ENCODE data around the gene SCN1B. TPM values are rescaled to one million over a fixed set of nuclear protein-coding genes. Genes with fewer than 3 reads are reported as not detected.
"Not testable (repeated sequence)": the region's sequence is repeated elsewhere in the genome, so short reads cannot be mapped to it uniquely, and the experiment has no call there.

The SCN1B gene
- total RNA-seq, 1 donor from 2014 or later: 5.2 TPM

DNA sequence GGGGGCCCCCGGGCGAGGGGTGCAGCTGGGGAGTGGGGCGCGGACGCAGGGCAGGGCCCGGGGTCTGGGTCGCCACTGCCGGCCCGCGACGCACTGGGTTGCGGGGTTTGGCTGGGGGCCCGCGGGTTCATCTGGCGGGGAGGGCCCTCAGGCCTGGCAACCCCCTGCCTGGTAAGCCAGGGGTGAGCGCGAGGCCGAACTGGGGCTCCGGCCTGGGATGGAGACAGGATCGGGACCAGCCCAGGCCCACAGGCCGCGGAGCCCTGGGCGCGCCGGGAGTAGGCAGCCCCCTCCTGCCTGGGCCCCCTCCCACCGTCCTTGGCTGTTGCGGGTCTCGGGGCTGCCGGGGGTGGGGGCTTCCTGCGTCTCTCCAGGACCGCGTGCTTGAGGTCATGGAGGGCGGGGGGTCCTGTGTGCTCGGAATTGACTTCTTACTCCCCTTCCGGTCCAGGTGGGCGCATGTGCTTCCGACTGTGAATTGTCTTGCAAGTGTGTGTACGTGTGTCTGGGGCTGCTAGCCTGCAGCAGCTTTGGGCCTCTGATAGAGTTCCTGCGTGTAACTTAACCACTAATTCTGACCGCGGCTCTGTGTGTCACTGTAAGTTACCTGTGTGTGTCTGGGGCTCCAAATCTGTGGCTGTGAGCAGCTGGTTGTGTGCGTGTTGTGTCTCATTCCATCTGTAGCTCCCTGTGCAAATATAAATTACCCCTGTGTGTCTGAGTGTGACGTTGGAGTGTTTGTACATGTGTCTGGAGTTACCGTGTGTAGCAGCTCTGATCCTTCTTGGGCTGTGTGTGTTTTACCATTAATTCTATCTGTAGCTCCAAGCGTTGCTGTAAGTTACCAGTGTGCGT, 29.4 kb upstream of the SCN1B start:
- peak; percentile 33 to 50 for DNase-seq (ENCODE audit: low read depth in 2 of 2)

DNA sequence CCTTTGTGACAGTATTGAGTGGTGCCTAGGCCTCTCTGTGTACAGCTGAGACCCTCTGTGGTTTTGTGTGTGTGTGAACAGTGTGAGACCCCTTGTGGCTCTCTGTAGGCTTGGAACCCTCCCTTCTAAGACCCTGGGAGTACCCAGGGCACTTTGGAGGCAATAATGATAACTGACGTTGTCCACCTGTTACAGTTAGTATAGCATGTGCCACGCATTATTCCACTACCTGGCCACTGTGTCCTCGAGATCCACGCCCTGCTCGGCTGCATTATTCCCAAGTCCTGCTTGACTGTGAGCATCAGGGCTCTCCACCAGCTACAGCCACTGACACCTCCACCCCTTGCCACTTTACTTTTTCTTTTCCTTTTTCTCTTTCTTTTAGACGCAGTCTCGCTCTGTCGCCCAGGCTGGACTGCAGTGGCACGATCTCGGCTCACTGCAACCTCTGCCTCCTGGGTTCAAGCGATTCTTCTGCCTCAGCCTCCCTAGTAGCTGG, 28.2 kb upstream of the SCN1B start:
- no peak for DNase-seq (ENCODE audit: low read depth in 2 of 2)

DNA sequence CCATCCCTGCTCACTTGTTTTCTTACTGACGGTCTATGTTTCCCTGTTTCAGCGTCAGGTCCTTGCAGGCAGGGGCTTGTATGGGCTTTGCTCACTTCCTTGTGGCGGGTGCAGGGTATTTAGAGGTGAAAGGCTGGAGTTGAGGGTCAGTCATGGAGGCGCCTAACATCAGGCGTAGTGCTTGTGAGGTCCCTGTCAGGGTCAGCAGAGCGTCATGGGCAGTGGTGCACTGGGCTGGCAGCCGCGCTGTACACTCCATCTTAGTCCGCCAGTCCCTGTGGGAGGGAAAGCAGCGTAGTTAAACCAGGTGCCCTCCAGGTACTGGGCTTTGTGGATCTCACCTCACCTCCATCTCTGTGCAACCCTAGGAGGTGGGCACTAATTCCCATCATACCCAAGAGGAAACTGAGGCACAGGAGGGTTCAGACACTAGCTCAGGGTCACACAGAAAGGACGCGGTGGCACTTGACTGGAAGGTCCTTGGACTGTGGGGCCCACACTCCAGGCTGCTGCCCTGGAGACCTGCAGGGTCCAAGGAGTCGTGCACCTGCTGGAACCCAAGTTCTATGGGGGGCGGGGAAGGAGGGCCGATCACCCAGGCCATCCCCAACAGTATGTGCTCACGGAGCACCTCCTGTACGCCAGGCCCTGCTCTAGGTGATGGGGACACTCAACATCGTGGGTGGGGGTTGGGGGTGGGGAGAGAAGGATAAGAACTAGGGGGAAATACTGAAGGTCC, 25.6 kb upstream of the SCN1B start:
- DNase-seq (ENCODE audit: low read depth in 2 of 2): no peak

DNA sequence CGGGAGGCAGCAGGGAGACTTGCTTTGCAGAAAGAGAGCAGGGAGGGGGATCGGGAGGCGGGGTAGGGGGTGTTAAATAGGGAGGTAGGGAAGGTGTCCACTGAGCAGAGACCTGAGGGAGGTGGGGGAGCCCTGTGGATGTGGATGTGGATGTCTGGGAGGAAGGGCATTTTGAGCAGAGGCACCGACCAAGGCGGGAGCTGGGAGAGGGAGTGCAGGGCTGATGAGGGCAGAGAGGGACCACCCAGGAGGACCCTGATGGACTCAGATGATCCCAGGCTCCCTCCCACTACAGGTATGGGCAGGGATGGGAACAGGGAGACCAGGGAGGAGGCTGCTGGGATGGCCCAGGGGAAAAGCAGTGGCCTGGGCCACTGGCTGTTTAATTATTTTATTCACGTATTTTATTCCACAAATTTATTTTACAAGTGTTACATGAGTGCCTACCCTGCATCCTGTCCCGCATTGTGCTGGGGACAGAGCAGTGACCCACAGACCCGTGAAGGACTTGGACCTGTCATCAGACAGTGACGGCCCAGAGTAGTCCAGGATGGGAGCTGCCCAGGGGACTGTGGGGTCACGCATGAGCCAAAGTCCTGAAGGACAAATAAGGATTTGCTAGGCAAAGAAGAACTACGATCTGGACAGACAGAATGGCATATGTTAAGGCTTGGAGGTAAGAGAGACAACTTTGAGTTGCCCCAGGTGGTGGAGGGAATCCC, 24.9 kb upstream of the SCN1B start:
- no peak for DNase-seq (ENCODE audit: low read depth in 2 of 2)

DNA sequence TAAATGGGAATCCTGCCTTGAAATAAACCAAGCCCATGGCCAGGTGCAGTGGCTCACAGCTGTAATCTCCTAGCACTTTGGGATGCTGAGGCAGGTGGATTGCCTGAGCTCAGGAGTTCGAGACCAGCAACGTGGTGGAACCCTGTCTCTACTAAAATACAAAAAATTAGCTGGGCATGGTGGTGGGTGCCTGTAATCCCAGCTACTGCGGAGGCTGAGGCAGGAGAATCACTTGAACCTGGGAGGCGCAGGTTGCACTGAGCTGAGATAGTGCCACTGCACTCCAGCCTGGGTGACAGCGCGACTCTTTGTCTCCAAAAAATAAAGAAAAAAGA, 24.3 kb upstream of the SCN1B start:
- DNase-seq (ENCODE audit: low read depth in 2 of 2): not testable (repeated sequence)

DNA sequence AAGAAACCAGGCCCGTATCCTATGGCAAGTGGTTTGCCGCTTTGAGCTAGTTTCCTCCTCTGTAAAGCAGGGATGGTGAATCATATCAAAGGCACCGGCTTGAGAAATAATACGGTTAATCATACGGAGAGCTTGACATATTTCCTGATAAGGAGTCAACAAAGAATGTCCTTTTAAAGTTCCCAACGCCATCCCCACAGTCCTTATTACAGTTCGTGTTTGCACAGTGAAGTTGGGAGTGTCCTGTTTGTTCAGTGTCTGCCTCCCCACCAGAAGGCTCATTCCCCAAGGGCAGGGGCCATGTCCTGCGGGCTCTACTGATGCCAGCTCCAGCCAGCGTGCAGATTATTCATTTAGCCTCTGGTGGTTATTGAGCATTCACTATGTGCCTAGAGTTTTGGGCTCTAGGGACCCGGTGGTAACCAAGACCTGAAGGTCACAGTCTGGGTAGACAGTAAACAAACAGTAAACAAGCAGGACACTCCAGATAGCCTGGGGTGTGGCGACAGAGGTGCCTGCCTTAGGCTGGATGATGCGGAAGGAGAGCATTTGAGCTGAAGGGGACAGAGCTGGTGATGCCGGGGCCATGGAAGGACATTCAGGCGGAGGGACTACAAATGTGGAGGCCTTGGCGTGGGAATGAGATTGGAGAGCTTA, 23.8 kb upstream of the SCN1B start:
- DNase-seq (ENCODE audit: low read depth in 2 of 2): peak in 1 of 2 donors; percentile 80

DNA sequence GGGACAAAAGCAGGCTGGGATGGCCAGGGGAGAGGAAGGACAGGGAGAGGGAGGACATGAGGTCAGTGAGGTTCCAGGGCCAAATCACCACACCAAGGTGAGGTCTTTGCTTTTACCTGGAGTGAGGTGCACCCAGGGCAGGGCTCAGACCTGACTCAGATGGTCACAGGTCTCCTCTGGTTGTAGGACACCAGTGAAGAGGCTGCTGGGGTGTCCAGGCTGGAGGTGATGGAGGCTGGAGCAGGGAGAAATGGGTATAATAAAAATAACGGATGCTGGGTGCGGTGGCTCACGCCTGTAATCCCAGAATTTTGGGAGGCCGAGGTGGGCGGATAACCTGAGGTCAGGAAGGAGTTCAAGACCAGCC, 23.3 kb upstream of the SCN1B start:
- no peak for DNase-seq (ENCODE audit: low read depth in 2 of 2)

DNA sequence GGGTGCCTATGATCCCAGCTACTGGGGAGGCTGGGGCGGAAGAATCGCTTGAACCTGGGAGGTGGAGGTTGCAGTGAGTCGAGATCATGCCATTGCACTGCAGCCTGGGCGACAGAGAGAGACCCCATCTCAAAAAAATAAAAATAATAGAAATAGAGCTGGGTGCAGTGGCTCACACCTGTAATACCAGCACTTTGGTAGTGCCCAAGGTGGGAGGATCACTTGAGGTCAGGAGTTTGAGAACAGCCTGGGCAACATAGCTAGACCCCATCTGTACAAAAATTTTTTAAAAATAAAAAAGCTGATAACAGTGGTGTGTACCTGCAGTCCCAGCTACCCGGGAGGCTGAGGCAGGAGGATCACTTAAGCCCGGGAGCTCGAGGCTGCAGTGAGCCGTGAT, 22.8 kb upstream of the SCN1B start:
- not testable (repeated sequence) for DNase-seq (ENCODE audit: low read depth in 2 of 2)

DNA sequence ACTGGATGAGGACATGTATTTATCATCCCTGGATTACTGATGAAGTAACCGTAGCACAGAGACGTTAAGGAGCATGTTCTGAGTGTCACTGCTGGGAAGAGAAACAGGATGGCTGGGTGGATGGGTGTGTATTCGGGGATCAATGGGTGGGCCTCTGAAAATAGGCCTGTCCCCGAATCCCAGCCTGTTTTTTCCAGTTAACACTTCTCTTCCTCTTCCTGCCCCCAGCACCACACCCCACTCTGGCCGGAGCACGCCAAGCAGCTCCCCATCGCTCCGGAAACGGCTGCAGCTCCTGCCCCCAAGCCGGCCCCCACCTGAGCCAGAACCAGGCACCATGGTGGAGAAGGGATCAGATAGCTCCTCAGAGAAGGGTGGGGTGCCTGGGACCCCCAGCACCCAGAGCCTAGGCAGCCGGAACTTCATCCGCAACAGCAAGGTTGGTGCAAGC, 21.4 kb upstream of the SCN1B start:
- no peak for DNase-seq (ENCODE audit: low read depth in 2 of 2)

DNA sequence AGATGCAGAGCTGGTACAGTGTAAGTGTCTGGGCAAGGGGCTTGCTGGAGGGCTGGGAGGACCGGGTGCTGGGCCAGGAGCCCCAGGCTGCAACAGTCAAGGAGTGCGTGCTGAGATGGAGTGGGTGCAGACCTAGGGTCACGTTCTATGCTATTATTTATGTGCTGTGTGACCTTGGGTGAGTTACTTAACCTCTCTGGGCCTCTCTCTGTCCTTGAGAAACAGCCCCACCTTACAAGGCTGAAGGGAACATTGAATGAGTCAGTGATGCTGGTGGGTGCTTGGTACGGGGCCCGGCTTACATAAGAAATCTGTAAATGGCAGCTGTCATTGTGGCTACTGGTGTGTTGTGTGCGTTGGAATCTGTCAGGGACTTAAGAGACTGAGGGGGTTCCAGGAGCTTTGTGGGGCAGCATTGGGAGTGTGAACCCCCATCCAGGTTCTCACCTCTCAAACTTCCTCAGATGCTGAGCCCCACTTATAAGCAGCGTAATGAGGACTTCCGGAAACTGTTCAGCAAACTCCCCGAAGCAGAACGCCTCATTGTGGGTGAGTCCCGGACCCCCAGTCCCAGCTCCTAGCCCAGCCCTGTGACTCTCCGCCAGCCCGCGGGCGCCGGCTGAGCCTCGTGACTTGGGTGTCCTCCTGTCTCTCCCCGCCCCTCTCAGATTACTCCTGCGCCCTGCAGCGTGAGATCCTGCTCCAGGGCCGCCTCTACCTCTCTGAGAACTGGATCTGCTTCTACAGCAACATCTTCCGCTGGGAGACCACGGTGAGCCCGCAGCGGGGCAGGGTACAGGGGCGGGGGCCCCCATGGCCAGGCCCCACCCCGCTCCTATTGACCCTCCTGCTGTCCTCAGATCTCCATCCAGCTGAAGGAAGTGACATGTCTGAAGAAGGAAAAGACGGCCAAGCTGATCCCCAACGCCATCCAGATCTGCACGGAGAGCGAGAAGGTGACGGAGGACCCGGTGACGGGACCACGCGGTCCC, 20.6 kb upstream of the SCN1B start:
- DNase-seq (ENCODE audit: low read depth in 2 of 2): no peak

DNA sequence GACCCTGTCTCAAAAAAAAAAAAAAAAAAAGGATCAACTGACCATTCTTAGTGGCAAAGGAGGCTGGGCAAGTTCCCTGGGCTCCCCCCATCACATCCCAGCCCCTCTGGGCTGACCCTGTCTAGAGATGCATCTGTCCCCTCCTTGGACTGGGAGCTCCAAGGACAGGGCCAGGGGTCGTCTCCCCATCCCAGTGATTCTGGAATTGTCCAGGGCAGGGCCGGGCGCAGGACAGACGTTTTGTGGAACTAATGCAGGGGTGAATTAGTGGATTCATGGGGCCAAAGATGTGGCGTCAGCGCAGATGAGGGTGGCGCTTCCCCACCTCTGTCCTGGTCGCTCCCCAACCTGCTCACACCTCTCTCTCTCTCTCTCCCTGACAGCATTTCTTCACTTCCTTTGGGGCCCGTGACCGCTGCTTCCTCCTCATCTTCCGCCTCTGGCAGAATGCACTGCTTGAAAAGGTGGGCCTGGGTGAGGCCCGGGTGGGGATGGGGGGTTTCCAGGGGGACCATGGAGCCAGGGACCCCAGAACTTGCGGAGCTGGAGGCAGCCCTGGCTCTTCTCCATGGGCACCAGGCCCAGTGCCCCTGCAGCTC, 19.1 kb upstream of the SCN1B start:
- no peak for DNase-seq (ENCODE audit: low read depth in 2 of 2)

DNA sequence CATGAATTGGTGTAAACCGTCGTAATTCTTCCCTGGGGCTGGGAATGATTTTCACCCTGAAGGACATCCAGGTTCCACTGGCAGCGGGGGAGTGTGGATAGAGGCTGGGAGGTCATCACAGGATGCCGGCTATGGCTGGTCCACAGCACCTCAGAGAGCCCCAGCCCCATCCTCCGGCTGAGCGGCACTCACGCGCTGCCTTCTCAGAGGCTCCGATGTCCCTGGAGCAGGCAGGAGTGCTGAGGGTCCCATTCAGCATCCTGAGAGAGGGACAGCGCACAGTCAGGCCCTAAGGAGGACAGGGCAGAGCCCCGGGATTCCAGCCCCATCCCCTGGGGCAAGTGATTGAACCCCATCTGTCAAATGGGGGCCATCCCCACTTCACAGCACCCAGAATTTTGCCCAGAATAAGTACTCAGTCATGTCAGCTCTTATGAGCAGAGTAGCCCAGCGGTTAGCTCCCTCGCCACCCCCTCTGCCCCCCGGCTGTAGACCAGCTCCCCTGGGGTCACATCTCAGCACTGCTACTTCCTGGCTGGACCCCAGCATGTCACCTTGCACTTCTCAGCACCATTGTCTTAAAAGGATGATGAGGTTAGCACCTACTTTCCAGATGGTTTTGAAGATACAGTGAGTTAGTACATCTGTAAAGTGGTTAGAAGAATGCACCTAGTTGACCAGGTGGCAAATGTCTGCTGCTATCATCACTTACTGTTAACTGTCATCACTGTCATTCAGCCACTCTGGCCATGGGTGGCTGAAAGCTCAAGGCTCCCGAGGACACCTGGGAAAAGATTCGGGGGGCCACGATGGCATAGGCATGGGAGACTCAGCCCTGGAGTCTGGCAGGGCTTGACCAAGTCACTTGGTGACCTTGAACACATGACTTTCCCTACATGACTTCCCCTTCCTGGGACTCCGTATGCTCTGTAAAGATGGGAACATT, 18.3 kb upstream of the SCN1B start:
- no peak for DNase-seq (ENCODE audit: low read depth in 2 of 2)

DNA sequence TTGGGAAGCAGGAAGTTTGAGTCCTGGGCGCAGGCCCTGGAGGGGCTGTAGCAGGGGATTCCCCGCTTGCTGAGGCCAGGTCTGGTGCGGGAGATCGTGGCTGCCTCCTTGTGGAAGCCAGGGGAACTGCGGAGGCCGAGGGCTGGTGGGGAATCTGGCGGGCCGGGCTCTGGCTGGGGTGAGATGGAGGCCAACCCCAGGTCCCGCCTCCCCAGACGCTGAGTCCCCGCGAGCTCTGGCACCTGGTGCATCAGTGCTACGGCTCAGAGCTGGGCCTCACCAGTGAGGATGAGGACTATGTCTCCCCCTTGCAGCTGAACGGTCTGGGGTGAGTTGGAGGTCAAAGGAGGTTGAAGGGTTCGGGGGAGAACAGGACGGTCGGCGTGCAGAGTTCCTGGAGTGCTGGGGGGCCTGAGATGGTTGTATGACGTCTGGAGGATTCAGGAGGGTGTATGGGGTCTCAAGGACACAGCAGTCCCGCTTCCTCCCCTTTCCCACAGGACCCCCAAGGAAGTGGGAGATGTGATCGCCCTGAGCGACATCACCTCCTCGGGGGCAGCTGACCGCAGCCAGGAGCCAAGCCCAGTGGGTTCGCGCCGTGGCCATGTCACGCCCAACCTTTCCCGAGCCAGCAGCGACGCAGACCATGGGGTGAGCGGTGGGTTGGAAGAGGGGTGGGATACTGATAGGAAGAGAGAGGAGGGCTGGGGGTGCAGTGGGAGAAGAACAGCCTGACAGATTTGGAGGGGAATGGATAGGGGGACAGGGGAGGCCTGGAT, 17.0 kb upstream of the SCN1B start:
- DNase-seq (ENCODE audit: low read depth in 2 of 2): peak; percentile 73 to 80

DNA sequence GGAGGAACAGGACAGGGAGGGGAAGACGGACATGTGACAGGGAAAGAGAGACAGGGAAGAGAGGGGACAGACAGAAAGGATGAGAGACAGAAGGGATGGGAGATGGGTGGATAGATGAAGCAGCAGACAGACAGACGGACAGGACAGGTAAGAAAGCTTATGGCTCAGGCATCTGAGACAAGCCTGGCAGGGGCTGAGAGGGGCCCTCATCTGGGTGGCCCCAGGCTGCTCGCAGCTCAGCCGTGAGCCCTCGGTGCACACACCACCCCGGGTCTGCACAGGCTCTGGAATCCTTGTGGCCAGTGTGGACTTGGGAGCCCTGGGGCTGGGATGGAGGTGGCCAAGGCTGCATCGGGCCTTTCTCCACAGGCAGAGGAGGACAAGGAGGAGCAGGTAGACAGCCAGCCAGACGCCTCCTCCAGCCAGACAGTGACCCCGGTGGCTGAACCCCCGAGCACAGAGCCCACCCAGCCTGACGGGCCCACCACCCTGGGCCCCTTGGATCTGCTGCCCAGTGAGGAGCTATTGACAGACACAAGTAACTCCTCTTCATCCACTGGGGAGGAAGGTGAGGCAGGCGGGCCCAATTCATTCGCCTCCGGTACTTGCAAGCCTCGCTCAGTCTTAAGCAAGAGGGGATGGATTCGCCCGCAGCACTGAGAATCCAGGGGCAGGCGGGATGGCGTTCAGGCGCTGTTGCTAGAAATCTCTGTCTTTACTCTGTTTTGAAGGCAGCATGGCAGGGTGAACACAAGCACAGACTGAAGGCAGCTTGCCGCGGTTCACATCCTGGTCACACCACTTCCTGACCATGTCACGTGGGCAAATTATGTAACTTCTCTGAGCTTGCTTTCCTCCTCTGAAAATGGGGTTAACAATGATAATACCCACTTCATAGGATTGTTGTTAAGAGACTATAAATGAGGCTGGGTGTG, 16.2 kb upstream of the SCN1B start:
- DNase-seq (ENCODE audit: low read depth in 2 of 2): peak; percentile 62 to 73

DNA sequence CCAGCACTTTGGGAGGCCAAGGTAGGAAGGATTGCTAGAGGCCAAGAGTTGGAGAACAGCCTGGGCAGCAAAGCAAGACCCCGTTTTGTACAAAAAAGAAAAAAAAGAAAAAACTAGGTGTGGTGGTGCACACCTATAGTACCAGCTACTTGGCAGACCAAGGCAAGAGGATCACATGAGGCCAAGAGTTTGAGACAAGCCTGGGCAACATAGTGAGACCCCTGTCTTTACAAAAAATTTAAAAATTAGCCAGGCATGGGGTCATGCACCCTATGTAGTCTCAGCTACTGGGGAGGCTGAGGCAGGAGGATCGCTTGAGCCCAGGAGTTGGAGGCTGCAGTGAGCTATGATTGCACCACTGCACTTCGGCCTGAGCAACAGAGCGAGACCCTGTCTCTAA, 15.5 kb upstream of the SCN1B start:
- DNase-seq (ENCODE audit: low read depth in 2 of 2): not testable (repeated sequence)

DNA sequence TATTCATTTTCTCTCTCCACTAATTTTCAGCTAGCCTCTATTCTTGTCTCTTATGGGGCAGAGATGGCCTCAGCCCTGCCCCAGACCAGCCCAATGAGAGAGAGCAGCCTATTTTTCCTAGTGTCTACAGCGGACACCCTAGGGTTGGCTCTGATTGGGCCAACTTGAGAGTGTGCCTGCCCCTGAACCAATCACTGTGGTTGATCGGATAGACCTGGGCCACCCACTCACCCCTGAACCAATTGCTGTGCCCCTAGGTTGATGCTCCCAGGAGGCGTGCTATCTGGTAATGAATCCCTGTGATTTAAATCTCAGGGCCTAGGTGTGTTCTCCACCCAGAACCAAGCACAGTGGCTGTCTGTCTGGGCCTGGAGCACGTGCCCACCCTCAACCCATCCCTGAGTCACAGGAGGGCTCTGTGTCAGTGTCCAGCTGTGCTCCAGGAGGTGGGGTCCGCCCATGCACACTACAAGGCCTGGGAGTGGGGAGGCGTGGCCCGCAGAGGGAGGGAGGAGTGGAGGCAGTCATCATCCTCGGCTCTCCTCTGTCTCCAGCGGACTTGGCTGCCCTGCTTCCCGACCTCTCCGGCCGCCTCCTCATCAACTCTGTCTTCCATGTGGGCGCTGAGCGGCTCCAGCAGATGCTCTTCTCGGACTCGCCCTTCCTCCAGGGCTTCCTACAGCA, 14.9 kb upstream of the SCN1B start:
- DNase-seq (ENCODE audit: low read depth in 2 of 2): no peak

All from lung microvascular endothelial cell (primary cell).